ENCODE data around the gene ZBTB42.
"Not testable (repeated sequence)": the region's sequence is repeated elsewhere in the genome, so short reads cannot be mapped to it uniquely, and the experiment has no call there.

ZBTB42 gene

GRCh38 chr14:104806625-104807465, 5.9 kb downstream of the ZBTB42 start:
- no peak for DNase-seq (ENCODE audit: low read depth in 2 of 2)

GRCh38 chr14:104808456-104808855, 7.6 kb downstream of the ZBTB42 start:
- DNase-seq (ENCODE audit: low read depth in 2 of 2) = no peak

GRCh38 chr14:104810316-104810715, 9.4 kb downstream of the ZBTB42 start:
- no peak for DNase-seq (ENCODE audit: low read depth in 2 of 2)

GRCh38 chr14:104813286-104813685, 12.4 kb downstream of the ZBTB42 start:
- no peak for DNase-seq (ENCODE audit: low read depth in 2 of 2)

- not testable (repeated sequence) for DNase-seq (ENCODE audit: low read depth in 2 of 2)
Measured at GRCh38 chr14:104814701-104815100, 13.8 kb downstream of the ZBTB42 start.

GRCh38 chr14:104816616-104816884, 15.6 kb downstream of the ZBTB42 start:
- no peak for DNase-seq (ENCODE audit: low read depth in 2 of 2)

GRCh38 chr14:104817930-104818713, 17.2 kb downstream of the ZBTB42 start:
- DNase-seq (ENCODE audit: low read depth in 2 of 2) = no peak

GRCh38 chr14:104818714-104819161, 17.8 kb downstream of the ZBTB42 start:
- no peak for DNase-seq (ENCODE audit: low read depth in 2 of 2)

- no peak for DNase-seq (ENCODE audit: low read depth in 2 of 2)
Measured at GRCh38 chr14:104819361-104819781, 18.5 kb downstream of the ZBTB42 start.

- DNase-seq (ENCODE audit: low read depth in 2 of 2) = no peak
Measured at GRCh38 chr14:104820669-104821228, 19.8 kb downstream of the ZBTB42 start.

- no peak for DNase-seq (ENCODE audit: low read depth in 2 of 2)
Measured at GRCh38 chr14:104821229-104821945, 20.5 kb downstream of the ZBTB42 start.

GRCh38 chr14:104821971-104822608, 21.2 kb downstream of the ZBTB42 start:
- no peak for DNase-seq (ENCODE audit: low read depth in 2 of 2)

GRCh38 chr14:104822821-104823615, 22.1 kb downstream of the ZBTB42 start:
- DNase-seq (ENCODE audit: low read depth in 2 of 2) = no peak

GRCh38 chr14:104824353-104824997, 23.6 kb downstream of the ZBTB42 start:
- DNase-seq (ENCODE audit: low read depth in 2 of 2) = no peak

GRCh38 chr14:104826189-104826860, 25.4 kb downstream of the ZBTB42 start:
- peak; percentile 87 to 93 for DNase-seq (ENCODE audit: low read depth in 2 of 2)

- no peak for DNase-seq (ENCODE audit: low read depth in 2 of 2)
Measured at GRCh38 chr14:104826861-104827176, 25.9 kb downstream of the ZBTB42 start.

- DNase-seq (ENCODE audit: low read depth in 2 of 2) = peak in 1 of 2 donors; percentile 30
Measured at GRCh38 chr14:104827177-104828055, 26.5 kb downstream of the ZBTB42 start.

- DNase-seq (ENCODE audit: low read depth in 2 of 2) = no peak
Measured at GRCh38 chr14:104830781-104831180, 29.9 kb downstream of the ZBTB42 start.
